Esophagus squamous epithelium (tissue), 5 donors: Measurements from ENCODE around the gene ADK. TPM values are rescaled to one million over a fixed set of nuclear protein-coding genes. Genes with fewer than 3 reads are reported as not detected.

ENCODE experiments used
- DNase-seq: peaks from one replicate; lab custom pipeline; 2025; lab: John Stamatoyannopoulos, UW
- H3K27ac ChIP-seq, 4 donors: fragments of 200-600 bp; sonication (generic); one replicate each; pipeline ENCODE4 v1.5.1; 2016 to 2019; ENCODE audit warnings: mild to moderate bottlenecking in 1 of 4
- H3K27me3 ChIP-seq, 4 donors: fragments of 200-600 bp; sonication (generic); 1 replicate in 3 of 4; 2 replicates in 1 of 4; pipeline versions ENCODE4 v1.5.1 to v1.6.0; 2017 to 2021; ENCODE audit warnings: antibody characterized with exemption in 1 of 4
- H3K36me3 ChIP-seq, 3 donors: fragments of 200-600 bp; sonication (generic); one replicate each; pipeline ENCODE4 v1.5.1; 2016 to 2019
- H3K4me1 ChIP-seq, 3 donors: fragments of 200-600 bp; sonication (generic); one replicate each; pipeline ENCODE4 v1.5.1; 2017 to 2019
- H3K4me3 ChIP-seq, 4 donors: fragments of 200-600 bp; sonication (generic); 1 replicate in 3 of 4; 2 replicates in 1 of 4; pipeline ENCODE4 v1.5.1; 2016 to 2019; ENCODE audit warnings: mild to moderate bottlenecking in 2 of 4, moderate library complexity in 1 of 4
- H3K9me3 ChIP-seq, 3 donors: fragments of 200-600 bp; sonication (generic); one replicate each; pipeline ENCODE4 v1.5.1; 2016 to 2019
- CTCF ChIP-seq, 6 experiments: fragments of 450-650 bp in 4 of 6; fragments of 200-600 bp in 2 of 6; sonication (generic) in 2 of 6; IDR thresholded peaks; one replicate each; pipeline ENCODE4 v1.5.1; 2016 to 2019; ENCODE audit warnings: antibody characterized with exemption in 6 of 6, mild to moderate bottlenecking in 4 of 6, moderate library complexity in 4 of 6
- POLR2A ChIP-seq, 4 donors: fragments of 450-650 bp; IDR thresholded peaks; one replicate each; pipeline ENCODE4 v1.6.1; 2017; ENCODE audit warnings: antibody characterized with exemption in 4 of 4, mild to moderate bottlenecking in 4 of 4, moderate library complexity in 3 of 4
- WGBS, 2 donors: methylation state at CpG; one replicate each; pipeline ENCODE4 v1.1.5; 2018; 5-methylcytosine and 5-hydroxymethylcytosine counted together
- intact Hi-C: fragments of 100-400 bp; cut with DNase I; formaldehyde crosslinking; loops from one replicate; pipeline ENCODE4 v1.15.0; 2022
- total RNA-seq, 4 donors: library from RNA; depleted of rRNA; stranded (reverse); fragments of >200 nt; gene quantifications; one replicate each; pipeline ENCODE4 v1.1.0, GENCODE V29; 2016
- donor health status: DM: yes; HTN: yes; CAD: no.

Gene ADK
- total RNA-seq, 4 donors from 2014 or later, result 43.3 to 78.4 (median 68.4) TPM

- no peak for TF ChIP-seq POLR2A (IDR thresholded peaks at IDR 0.05)
- DNase-seq, result no peak
- WGBS, 2 donors, result 77 to 83% methylated on average over 5 of the region's 5 CpGs
- peaks cover 0 to 19% (median 0%) of the 10 kb centered on the region in 3 donors for H3K36me3 ChIP-seq
- no peak overlapping the region for H3K4me3 ChIP-seq
- no peaks in the 10 kb centered on the region for H3K4me1 ChIP-seq
- no peaks in the 10 kb centered on the region for H3K9me3 ChIP-seq
- intact Hi-C loops, result no loop called here
- H3K27me3 ChIP-seq, result no peaks in the 10 kb centered on the region
- H3K27ac ChIP-seq, result no peak overlapping the region
These were observed 533.4 kb downstream of the ADK start for GRCh38 chr10:74684462-74684861.

- Histone ChIP-seq H3K27me3 (no peaks in the 10 kb centered on the region), H3K4me3 (no peak overlapping the region), H3K27ac (no peak overlapping the region), H3K36me3 (peaks cover 0 to 19% (median 0%) of the 10 kb centered on the region in 3 donors), H3K4me1 (no peaks in the 10 kb centered on the region), H3K9me3 (no peaks in the 10 kb centered on the region)
- whole genome bisulfite sequencing, 2 donors, result 84 to 95% methylated on average over 1 of the region's 1 CpG
- intact Hi-C loops, result no loop called here
- DNase-seq, result no peak
- TF ChIP-seq CTCF (IDR thresholded peaks at IDR 0.05), result no peak
These were observed 534.5 kb downstream of the ADK start for GRCh38 chr10:74685564-74685963.

GRCh38 chr10:74690393-74690792, 539.4 kb downstream of the ADK start:
- WGBS, 2 donors, result 96 to 98% methylated on average over 4 of the region's 4 CpGs
- intact Hi-C loops, result no loop called here
- no peak for DNase-seq
- Histone ChIP-seq H3K27me3 (no peaks in the 10 kb centered on the region), H3K4me1 (no peaks in the 10 kb centered on the region), H3K4me3 (no peak overlapping the region), H3K27ac (no peak overlapping the region), H3K9me3 (no peaks in the 10 kb centered on the region), H3K36me3 (peaks cover 0 to 19% (median 0%) of the 10 kb centered on the region in 3 donors)
- TF ChIP-seq POLR2A (IDR thresholded peaks at IDR 0.05) (no peak), CTCF (IDR thresholded peaks at IDR 0.05) (no peak)

- no peak for DNase-seq
- no peaks in the 10 kb centered on the region for H3K27me3 ChIP-seq
- TF ChIP-seq POLR2A (IDR thresholded peaks at IDR 0.05) (no peak), CTCF (IDR thresholded peaks at IDR 0.05) (no peak)
- no peaks in the 10 kb centered on the region for H3K4me1 ChIP-seq
- no peaks in the 10 kb centered on the region for H3K9me3 ChIP-seq
- no peak overlapping the region for H3K4me3 ChIP-seq
- peaks cover 0 to 18% (median 0%) of the 10 kb centered on the region in 3 donors for H3K36me3 ChIP-seq
- intact Hi-C loops, result no loop called here
- no peak overlapping the region for H3K27ac ChIP-seq
These were observed 540.1 kb downstream of the ADK start for GRCh38 chr10:74691164-74691563.

- no peaks in the 10 kb centered on the region for H3K9me3 ChIP-seq
- intact Hi-C loops, result no loop called here
These were observed 553.8 kb downstream of the ADK start for GRCh38 chr10:74704629-74705357.

More at GRCh38 chr10:74704629-74705357, 553.8 kb downstream of the ADK start:
- DNase-seq, result no peak
- Histone ChIP-seq H3K27ac (no peak overlapping the region), H3K4me1 (no peaks in the 10 kb centered on the region), H3K36me3 (peaks cover 0 to 30% (median 0%) of the 10 kb centered on the region in 3 donors), H3K27me3 (no peaks in the 10 kb centered on the region), H3K4me3 (no peak overlapping the region)
- 74 to 80% methylated on average over 3 of the region's 3 CpGs for WGBS, 2 donors
- TF ChIP-seq POLR2A (IDR thresholded peaks at IDR 0.05) (no peak), CTCF (IDR thresholded peaks at IDR 0.05) (no peak)
